ENCODE data around the gene PRKG1.

PRKG1 gene

GRCh38 chr10:51217505-51217904 is 143.2 kb downstream of the PRKG1 start:
- no peaks in the 10 kb centered on the region for H3K4me1 Mint-ChIP-seq (ENCODE audit: low read depth)
- H3K27me3 Mint-ChIP-seq (ENCODE audit: low read depth) = no peaks in the 10 kb centered on the region
- H3K4me3 Mint-ChIP-seq = no peak overlapping the region
- no peaks in the 10 kb centered on the region for H3K36me3 Mint-ChIP-seq (ENCODE audit: low read depth)
- no peak overlapping the region for H3K27ac Mint-ChIP-seq
- no peaks in the 10 kb centered on the region for H3K9me3 Mint-ChIP-seq
- DNase-seq (ENCODE audit: low spot score) = no peak

- no peaks in the 10 kb centered on the region for H3K4me1 Mint-ChIP-seq (ENCODE audit: low read depth)
- no peak overlapping the region for H3K4me3 Mint-ChIP-seq
- no peak for DNase-seq (ENCODE audit: low spot score)
- H3K9me3 Mint-ChIP-seq = no peaks in the 10 kb centered on the region
- H3K27me3 Mint-ChIP-seq (ENCODE audit: low read depth) = no peaks in the 10 kb centered on the region
- H3K36me3 Mint-ChIP-seq (ENCODE audit: low read depth) = no peaks in the 10 kb centered on the region
- no peak overlapping the region for H3K27ac Mint-ChIP-seq
Observed at GRCh38 chr10:51224671-51225161, 150.4 kb downstream of the PRKG1 start.

- no peak overlapping the region for H3K4me3 Mint-ChIP-seq
- H3K4me1 Mint-ChIP-seq (ENCODE audit: low read depth) = no peaks in the 10 kb centered on the region
- H3K27ac Mint-ChIP-seq = no peak overlapping the region
- no peak for DNase-seq (ENCODE audit: low spot score)
- no peaks in the 10 kb centered on the region for H3K27me3 Mint-ChIP-seq (ENCODE audit: low read depth)
- no peaks in the 10 kb centered on the region for H3K9me3 Mint-ChIP-seq
- no peaks in the 10 kb centered on the region for H3K36me3 Mint-ChIP-seq (ENCODE audit: low read depth)
Observed at GRCh38 chr10:51227897-51228713, 153.8 kb downstream of the PRKG1 start.

GRCh38 chr10:51228714-51229100 is 154.4 kb downstream of the PRKG1 start:
- Mint-ChIP-seq H3K36me3 (ENCODE audit: low read depth) (no peaks in the 10 kb centered on the region), H3K9me3 (no peaks in the 10 kb centered on the region), H3K27me3 (ENCODE audit: low read depth) (no peaks in the 10 kb centered on the region), H3K4me1 (ENCODE audit: low read depth) (no peaks in the 10 kb centered on the region), H3K27ac (no peak overlapping the region), H3K4me3 (no peak overlapping the region)
- DNase-seq (ENCODE audit: low spot score) = no peak

GRCh38 chr10:51230887-51231585 is 156.7 kb downstream of the PRKG1 start:
- no peak for DNase-seq (ENCODE audit: low spot score)
- no peaks in the 10 kb centered on the region for H3K4me1 Mint-ChIP-seq (ENCODE audit: low read depth)
- H3K36me3 Mint-ChIP-seq (ENCODE audit: low read depth) = no peaks in the 10 kb centered on the region
- H3K27me3 Mint-ChIP-seq (ENCODE audit: low read depth) = no peaks in the 10 kb centered on the region
- no peaks in the 10 kb centered on the region for H3K9me3 Mint-ChIP-seq
- no peak overlapping the region for H3K27ac Mint-ChIP-seq
- no peak overlapping the region for H3K4me3 Mint-ChIP-seq

GRCh38 chr10:51231754-51232153 is 157.5 kb downstream of the PRKG1 start:
- Mint-ChIP-seq H3K9me3 (no peaks in the 10 kb centered on the region), H3K36me3 (ENCODE audit: low read depth) (no peaks in the 10 kb centered on the region), H3K27ac (no peak overlapping the region), H3K4me3 (no peak overlapping the region), H3K27me3 (ENCODE audit: low read depth) (no peaks in the 10 kb centered on the region), H3K4me1 (ENCODE audit: low read depth) (no peaks in the 10 kb centered on the region)
- DNase-seq (ENCODE audit: low spot score) = no peak

- H3K27ac Mint-ChIP-seq = no peak overlapping the region
- H3K9me3 Mint-ChIP-seq = no peaks in the 10 kb centered on the region
- H3K4me1 Mint-ChIP-seq (ENCODE audit: low read depth) = no peaks in the 10 kb centered on the region
- DNase-seq (ENCODE audit: low spot score) = no peak
- no peaks in the 10 kb centered on the region for H3K36me3 Mint-ChIP-seq (ENCODE audit: low read depth)
- H3K4me3 Mint-ChIP-seq = no peak overlapping the region
- H3K27me3 Mint-ChIP-seq (ENCODE audit: low read depth) = no peaks in the 10 kb centered on the region
Observed at GRCh38 chr10:51233337-51234100, 159.2 kb downstream of the PRKG1 start.

- no peaks in the 10 kb centered on the region for H3K27me3 Mint-ChIP-seq (ENCODE audit: low read depth)
- H3K27ac Mint-ChIP-seq = no peak overlapping the region
- DNase-seq (ENCODE audit: low spot score) = no peak
- no peaks in the 10 kb centered on the region for H3K36me3 Mint-ChIP-seq (ENCODE audit: low read depth)
- H3K4me1 Mint-ChIP-seq (ENCODE audit: low read depth) = no peaks in the 10 kb centered on the region
- H3K9me3 Mint-ChIP-seq = no peaks in the 10 kb centered on the region
- no peak overlapping the region for H3K4me3 Mint-ChIP-seq
Observed at GRCh38 chr10:51235865-51236264, 161.6 kb downstream of the PRKG1 start.

- Mint-ChIP-seq H3K4me1 (ENCODE audit: low read depth) (no peaks in the 10 kb centered on the region), H3K4me3 (no peak overlapping the region), H3K27ac (no peak overlapping the region), H3K27me3 (ENCODE audit: low read depth) (no peaks in the 10 kb centered on the region), H3K9me3 (no peaks in the 10 kb centered on the region), H3K36me3 (ENCODE audit: low read depth) (no peaks in the 10 kb centered on the region)
- no peak for DNase-seq (ENCODE audit: low spot score)
Observed at GRCh38 chr10:51239006-51239405, 164.7 kb downstream of the PRKG1 start.

GRCh38 chr10:51241461-51241860 is 167.2 kb downstream of the PRKG1 start:
- no peaks in the 10 kb centered on the region for H3K9me3 Mint-ChIP-seq
- no peaks in the 10 kb centered on the region for H3K36me3 Mint-ChIP-seq (ENCODE audit: low read depth)
- no peaks in the 10 kb centered on the region for H3K4me1 Mint-ChIP-seq (ENCODE audit: low read depth)
- H3K27me3 Mint-ChIP-seq (ENCODE audit: low read depth) = no peaks in the 10 kb centered on the region
- DNase-seq (ENCODE audit: low spot score) = no peak
- no peak overlapping the region for H3K27ac Mint-ChIP-seq
- H3K4me3 Mint-ChIP-seq = no peak overlapping the region

- Mint-ChIP-seq H3K27ac (no peak overlapping the region), H3K4me3 (no peak overlapping the region), H3K27me3 (ENCODE audit: low read depth) (no peaks in the 10 kb centered on the region), H3K36me3 (ENCODE audit: low read depth) (no peaks in the 10 kb centered on the region), H3K4me1 (ENCODE audit: low read depth) (no peaks in the 10 kb centered on the region), H3K9me3 (no peaks in the 10 kb centered on the region)
- no peak for DNase-seq (ENCODE audit: low spot score)
Observed at GRCh38 chr10:51242393-51242792, 168.1 kb downstream of the PRKG1 start.

GRCh38 chr10:51244309-51244708 is 170.0 kb downstream of the PRKG1 start:
- Mint-ChIP-seq H3K4me3 (no peak overlapping the region), H3K9me3 (no peaks in the 10 kb centered on the region), H3K36me3 (ENCODE audit: low read depth) (no peaks in the 10 kb centered on the region), H3K4me1 (ENCODE audit: low read depth) (no peaks in the 10 kb centered on the region), H3K27me3 (ENCODE audit: low read depth) (no peaks in the 10 kb centered on the region), H3K27ac (no peak overlapping the region)
- DNase-seq (ENCODE audit: low spot score) = no peak

- Mint-ChIP-seq H3K27me3 (ENCODE audit: low read depth) (no peaks in the 10 kb centered on the region), H3K27ac (no peak overlapping the region), H3K4me3 (no peak overlapping the region), H3K9me3 (no peaks in the 10 kb centered on the region), H3K4me1 (ENCODE audit: low read depth) (no peaks in the 10 kb centered on the region), H3K36me3 (ENCODE audit: low read depth) (no peaks in the 10 kb centered on the region)
- DNase-seq (ENCODE audit: low spot score) = no peak
Observed at GRCh38 chr10:51244748-51245490, 170.6 kb downstream of the PRKG1 start.
